A549 (cell line): ENCODE measurements around the gene NUP210. TPM values are rescaled to one million over a fixed set of nuclear protein-coding genes. Genes with fewer than 3 reads are reported as not detected.

Source experiments
- ATAC-seq, 2 experiments: fragments of 200-7000 bp in 1 of 2; fragments of >200 bp in 1 of 2; cut with Nextera tagmentation in 1 of 2; cut with Tn5 transposase in 1 of 2; 3 replicates each; pipeline versions ENCODE4 v1.8.0 to v1.9.1; 2018 to 2020; ENCODE audit warnings: mild to moderate bottlenecking in 1 of 2, moderate library complexity in 1 of 2
- CTCF ChIA-PET: fragments of 300-600 bp; sonication (Branson Sonifier 250); formaldehyde crosslinking; extraction: SDS; loops from one replicate; lab custom pipeline; 2021; ENCODE audit warnings: antibody characterized with exemption, inconsistent platforms; lab: Yijun Ruan, JAX
- POLR2A ChIA-PET: fragments of 350-600 bp; formaldehyde crosslinking; extraction: SDS; loops from one replicate; lab custom pipeline; 2021; ENCODE audit warnings: antibody characterized with exemption, inconsistent platforms; lab: Yijun Ruan, JAX
- DNase-seq, 2 experiments: peaks; one replicate each; pipeline versions ENCODE4 v3.0.0 to v3.0.0-alpha.2; 2011 to 2016; ENCODE audit warnings: low read depth in 1 of 2, low spot score in 1 of 2
- FAIRE-seq: peaks from 2 replicates; lab custom pipeline; 2011; peaks lifted over from hg19 to GRCh38; lab: Jason Lieb, UNC
- H3K27ac ChIP-seq, 2 experiments: fragments of >200 bp; sonication (Bioruptor Twin); formaldehyde crosslinking; 3 replicates each; pipeline ENCODE4 v1.5.1; 2016 to 2017
- H3K4me1 ChIP-seq: fragments of >200 bp; sonication (Bioruptor Twin); formaldehyde crosslinking; 3 replicates; pipeline ENCODE4 v1.6.1; 2016
- H3K4me2 ChIP-seq: fragments of >200 bp; sonication (Bioruptor Twin); formaldehyde crosslinking; 3 replicates; pipeline ENCODE4 v1.6.1; 2016
- H3K4me3 ChIP-seq: fragments of >200 bp; sonication (Bioruptor Twin); formaldehyde crosslinking; 3 replicates; pipeline ENCODE4 v1.5.1; 2016
- H3K9me3 ChIP-seq: fragments of >200 bp; sonication (Bioruptor Twin); formaldehyde crosslinking; 3 replicates; pipeline ENCODE4 v1.6.1; 2016
- BHLHE40 ChIP-seq: IDR thresholded peaks from 2 replicates; pipeline ENCODE4 v1.6.1; 2012; ENCODE audit warnings: low read depth, low read length, inconsistent platforms
- EHF ChIP-seq: fragments of 250-450 bp; sonication (Bioruptor Pico); IDR thresholded peaks from 2 replicates; pipeline ENCODE4 v1.5.0; 2020; ENCODE audit warnings: mild to moderate bottlenecking
- EHMT2 ChIP-seq: fragments of 200-600 bp; sonication (generic); IDR thresholded peaks from 2 replicates; pipeline ENCODE4 v1.6.1; 2016; ENCODE audit warnings: antibody characterized with exemption, low read depth, mild to moderate bottlenecking, moderate library complexity
- FOSB ChIP-seq: fragments of 250-450 bp; sonication (Bioruptor Pico); IDR thresholded peaks from 2 replicates; pipeline ENCODE4 v1.5.0; 2020; ENCODE audit warnings: mild to moderate bottlenecking, moderate library complexity
- HOXB13 ChIP-seq: fragments of 250-450 bp; sonication (Bioruptor Pico); IDR thresholded peaks from 2 replicates; pipeline ENCODE4 v1.5.0; 2020; ENCODE audit warnings: low read depth, mild to moderate bottlenecking, moderate library complexity
- HOXB5 ChIP-seq: fragments of 250-450 bp; sonication (Bioruptor Pico); IDR thresholded peaks from 2 replicates; pipeline ENCODE4 v1.5.0; 2020; ENCODE audit warnings: mild to moderate bottlenecking, moderate library complexity
- JUNB ChIP-seq: fragments of >200 bp; sonication (Bioruptor Twin); formaldehyde crosslinking; IDR thresholded peaks from 2 replicates; pipeline ENCODE4 v1.6.1; 2016
- KDM1A ChIP-seq: fragments of 200-600 bp; sonication (generic); IDR thresholded peaks from 2 replicates; pipeline ENCODE4 v1.6.1; 2016; ENCODE audit warnings: low read depth, mild to moderate bottlenecking
- KDM5A ChIP-seq: fragments of 200-600 bp; sonication (generic); IDR thresholded peaks from 2 replicates; pipeline ENCODE4 v1.6.1; 2016; ENCODE audit warnings: antibody characterized with exemption, mild to moderate bottlenecking
- MAFK ChIP-seq: fragments of 450-650 bp; IDR thresholded peaks from 2 replicates; pipeline ENCODE4 v1.6.1; 2014; ENCODE audit not compliant: partially characterized antibody
- MAX ChIP-seq: IDR thresholded peaks from 2 replicates; pipeline ENCODE4 v1.6.1; 2012
- MYC ChIP-seq: IDR thresholded peaks from 2 replicates; pipeline ENCODE4 v1.6.1; 2012; ENCODE audit warnings: mild to moderate bottlenecking, inconsistent platforms, low read length, improper control_type of control experiment, borderline replicate concordance
- NFE2L2 ChIP-seq: fragments of 150-350 bp; conservative IDR thresholded peaks from 2 replicates; pipeline ENCODE4 v1.6.1; 2014; ENCODE audit warnings: low read length
- PHF8 ChIP-seq: fragments of 200-600 bp; sonication (generic); IDR thresholded peaks from 2 replicates; pipeline ENCODE4 v1.6.1; 2016; ENCODE audit warnings: low read depth, mild to moderate bottlenecking, antibody characterized with exemption, moderate library complexity, borderline replicate concordance
- RNF2 ChIP-seq: fragments of 200-600 bp; sonication (generic); IDR thresholded peaks from 2 replicates; pipeline ENCODE4 v1.6.1; 2016; ENCODE audit warnings: low read depth, mild to moderate bottlenecking, antibody characterized with exemption, moderate library complexity, borderline replicate concordance
- ZNF302 ChIP-seq: fragments of 250-450 bp; sonication (Bioruptor Pico); IDR thresholded peaks from 2 replicates; pipeline ENCODE4 v1.9.0; 2021; ENCODE audit warnings: inconsistent platforms, mild to moderate bottlenecking, moderate library complexity
- WGBS: methylation state at CpG from one replicate; pipeline ENCODE4 v1.1.6; 2017; ENCODE audit errors: missing lambda C conversion rate; 5-methylcytosine and 5-hydroxymethylcytosine counted together
- polyA plus RNA-seq, 4 experiments: library from polyadenylated mRNA; depleted of rRNA in 3 of 4; stranded (reverse); fragments of >200 nt; fragmentation: RNase III in 1 of 4; extraction: RNeasy Plus Mini Kit Qiagen cat#74134 plus additional on column Dnase treatment in 1 of 4; gene quantifications; 2 replicates in 3 of 4; 3 replicates in 1 of 4; pipeline ENCODE4 v1.2.3, GENCODE V29; 2011 to 2017
- TF ChIP-seq, protein P1 (sequence below): fragments of 200-600 bp; sonication (generic); IDR thresholded peaks from 2 replicates; pipeline ENCODE4 v1.6.1; 2016; ENCODE audit warnings: antibody characterized with exemption, mild to moderate bottlenecking, moderate library complexity
- TF ChIP-seq, protein P2 (sequence below): IDR thresholded peaks from 2 replicates; pipeline ENCODE4 v1.6.1; 2012
- TF ChIP-seq, protein P3 (sequence below): fragments of 450-650 bp; IDR thresholded peaks from 2 replicates; pipeline ENCODE4 v1.6.1; 2014; ENCODE audit warnings: antibody characterized with exemption

The NUP210 gene
- polyA plus RNA-seq, 2 of the 4 experiments (the other 2 are of a cell fraction) = 25.7 to 28.1 TPM

DNA sequence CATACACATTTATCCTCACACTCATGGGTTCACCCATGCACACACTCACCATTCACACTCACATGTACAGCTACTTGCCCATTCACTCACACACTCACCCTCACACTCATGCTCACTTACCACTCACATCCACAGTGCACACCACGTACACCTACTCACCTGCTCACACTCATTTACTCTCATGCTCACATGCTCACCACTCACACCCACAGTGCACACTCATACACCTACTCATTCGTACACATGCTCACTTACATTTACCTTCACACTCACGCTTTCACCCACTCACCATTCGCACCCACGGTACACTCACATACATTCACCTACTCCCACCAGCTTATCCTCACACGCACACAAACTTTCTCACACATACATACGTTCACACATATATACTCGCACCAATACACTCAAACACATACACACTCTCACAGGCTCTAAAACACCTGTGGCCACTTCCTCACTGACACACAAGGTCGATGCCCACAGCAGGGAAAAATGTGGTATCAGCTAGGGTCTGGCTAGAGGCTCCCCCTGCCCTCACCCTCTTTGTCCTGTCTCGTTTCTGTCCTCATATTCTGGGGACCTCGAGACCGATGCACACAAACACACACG is 46.0 kb downstream of the NUP210 start:
- Histone ChIP-seq H3K27ac (no peak overlapping the region), H3K4me1 (no peaks in the 10 kb centered on the region), H3K4me3 (no peak overlapping the region), H3K4me2 (no peak overlapping the region), H3K9me3 (no peaks in the 10 kb centered on the region)
- ATAC-seq (no peak), DNase-seq (no peak), FAIRE-seq (no peak)
- CTCF ChIA-PET = no interaction called here
- 91% methylated on average over 13 of the region's 13 CpGs for WGBS
- TF ChIP-seq KDM5A (no peak), JUNB (no peak), BHLHE40 (no peak), MAX (no peak), PHF8 (no peak), FOSB (CRISPR knock-in tag) (no peak), MAFK (no peak), HOXB5 (CRISPR knock-in tag) (no peak), EHF (CRISPR knock-in tag) (no peak), MYC (no peak)
- POLR2A ChIA-PET = no interaction called here

DNA sequence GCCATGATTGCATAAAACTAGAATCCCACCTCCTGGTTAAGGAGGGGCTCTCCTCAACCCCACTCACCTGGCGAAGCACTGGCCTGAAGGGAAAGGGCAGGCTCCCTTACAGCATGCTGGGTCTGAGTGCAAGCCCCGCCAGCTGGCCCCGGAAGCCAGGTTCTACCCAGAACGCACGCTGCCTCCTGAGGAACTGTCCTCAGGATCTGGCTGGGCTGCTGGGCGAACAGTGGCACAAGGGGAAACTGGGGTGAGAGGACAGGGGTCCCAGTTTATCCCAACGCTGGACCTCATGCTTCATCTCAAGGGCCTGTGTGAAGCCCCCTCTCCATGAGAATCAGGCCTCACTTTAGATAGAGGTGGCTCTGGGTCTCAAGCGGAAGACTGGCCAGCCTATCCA is 47.5 kb downstream of the NUP210 start:
- FAIRE-seq (no peak), ATAC-seq (no peak), DNase-seq (no peak)
- TF ChIP-seq HOXB13 (CRISPR knock-in tag) (no peak), EHMT2 (no peak), RNF2 (no peak), MAFK (no peak), KDM1A (no peak), NFE2L2 (no peak), ZNF302 (CRISPR knock-in tag) (no peak), JUNB (no peak)
- TF ChIP-seq, protein P1, sequence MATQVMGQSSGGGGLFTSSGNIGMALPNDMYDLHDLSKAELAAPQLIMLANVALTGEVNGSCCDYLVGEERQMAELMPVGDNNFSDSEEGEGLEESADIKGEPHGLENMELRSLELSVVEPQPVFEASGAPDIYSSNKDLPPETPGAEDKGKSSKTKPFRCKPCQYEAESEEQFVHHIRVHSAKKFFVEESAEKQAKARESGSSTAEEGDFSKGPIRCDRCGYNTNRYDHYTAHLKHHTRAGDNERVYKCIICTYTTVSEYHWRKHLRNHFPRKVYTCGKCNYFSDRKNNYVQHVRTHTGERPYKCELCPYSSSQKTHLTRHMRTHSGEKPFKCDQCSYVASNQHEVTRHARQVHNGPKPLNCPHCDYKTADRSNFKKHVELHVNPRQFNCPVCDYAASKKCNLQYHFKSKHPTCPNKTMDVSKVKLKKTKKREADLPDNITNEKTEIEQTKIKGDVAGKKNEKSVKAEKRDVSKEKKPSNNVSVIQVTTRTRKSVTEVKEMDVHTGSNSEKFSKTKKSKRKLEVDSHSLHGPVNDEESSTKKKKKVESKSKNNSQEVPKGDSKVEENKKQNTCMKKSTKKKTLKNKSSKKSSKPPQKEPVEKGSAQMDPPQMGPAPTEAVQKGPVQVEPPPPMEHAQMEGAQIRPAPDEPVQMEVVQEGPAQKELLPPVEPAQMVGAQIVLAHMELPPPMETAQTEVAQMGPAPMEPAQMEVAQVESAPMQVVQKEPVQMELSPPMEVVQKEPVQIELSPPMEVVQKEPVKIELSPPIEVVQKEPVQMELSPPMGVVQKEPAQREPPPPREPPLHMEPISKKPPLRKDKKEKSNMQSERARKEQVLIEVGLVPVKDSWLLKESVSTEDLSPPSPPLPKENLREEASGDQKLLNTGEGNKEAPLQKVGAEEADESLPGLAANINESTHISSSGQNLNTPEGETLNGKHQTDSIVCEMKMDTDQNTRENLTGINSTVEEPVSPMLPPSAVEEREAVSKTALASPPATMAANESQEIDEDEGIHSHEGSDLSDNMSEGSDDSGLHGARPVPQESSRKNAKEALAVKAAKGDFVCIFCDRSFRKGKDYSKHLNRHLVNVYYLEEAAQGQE = no peak
- TF ChIP-seq, protein P2, sequence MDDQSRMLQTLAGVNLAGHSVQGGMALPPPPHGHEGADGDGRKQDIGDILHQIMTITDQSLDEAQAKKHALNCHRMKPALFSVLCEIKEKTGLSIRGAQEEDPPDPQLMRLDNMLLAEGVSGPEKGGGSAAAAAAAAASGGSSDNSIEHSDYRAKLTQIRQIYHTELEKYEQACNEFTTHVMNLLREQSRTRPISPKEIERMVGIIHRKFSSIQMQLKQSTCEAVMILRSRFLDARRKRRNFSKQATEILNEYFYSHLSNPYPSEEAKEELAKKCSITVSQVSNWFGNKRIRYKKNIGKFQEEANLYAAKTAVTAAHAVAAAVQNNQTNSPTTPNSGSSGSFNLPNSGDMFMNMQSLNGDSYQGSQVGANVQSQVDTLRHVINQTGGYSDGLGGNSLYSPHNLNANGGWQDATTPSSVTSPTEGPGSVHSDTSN = no peak
- TF ChIP-seq, protein P3, sequence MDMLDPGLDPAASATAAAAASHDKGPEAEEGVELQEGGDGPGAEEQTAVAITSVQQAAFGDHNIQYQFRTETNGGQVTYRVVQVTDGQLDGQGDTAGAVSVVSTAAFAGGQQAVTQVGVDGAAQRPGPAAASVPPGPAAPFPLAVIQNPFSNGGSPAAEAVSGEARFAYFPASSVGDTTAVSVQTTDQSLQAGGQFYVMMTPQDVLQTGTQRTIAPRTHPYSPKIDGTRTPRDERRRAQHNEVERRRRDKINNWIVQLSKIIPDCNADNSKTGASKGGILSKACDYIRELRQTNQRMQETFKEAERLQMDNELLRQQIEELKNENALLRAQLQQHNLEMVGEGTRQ = no peak
- H3K4me1 ChIP-seq = no peaks in the 10 kb centered on the region
- 97% methylated on average over 7 of the region's 8 CpGs for WGBS
- CTCF ChIA-PET = interaction anchor here (0.6 to 0.8 kb wide), 2 partner anchors 11 to 281 kb away, joined by 3 read pairs; no protein-coding TSS in a partner anchor
- POLR2A ChIA-PET = no interaction called here
- no peak overlapping the region for H3K27ac ChIP-seq
- H3K4me2 ChIP-seq = no peak overlapping the region
- no peak overlapping the region for H3K4me3 ChIP-seq
- no peaks in the 10 kb centered on the region for H3K9me3 ChIP-seq
